Measurements from ENCODE around the gene RBMX. TPM values are rescaled to one million over a fixed set of nuclear protein-coding genes. Genes with fewer than 3 reads are reported as not detected.
A peak's percentile ranks its signal among the peaks of the same experiment; 100 is the strongest.

Gene RBMX
- total and polyA plus RNA-seq, 2 of the 13 experiments (the other 11 are each of a cell fraction or from before 2014, with no cell fraction given) = 114 to 254 TPM

- no peak for TF ChIP-seq TOE1 (CRISPR knock-in tag; IDR thresholded peaks at IDR 0.05)
- 0 out of 2 replicates have a peak, but pooled peaks have one; percentile 44 for TF ChIP-seq MAZ (IDR thresholded peaks at IDR 0.05; ENCODE audit: borderline replicate concordance, low read depth, low read length)
- TF ChIP-seq MAZ (CRISPR knock-in tag; IDR thresholded peaks at IDR 0.05; ENCODE audit: low read depth) = peak; percentile 44; the same call in 1 of the 2 replicates
- TF ChIP-seq SAFB2 (CRISPR knock-in tag; IDR thresholded peaks at IDR 0.05; ENCODE audit: borderline replicate concordance, low read depth) = no peak
- TF ChIP-seq HHEX (CRISPR knock-in tag; IDR thresholded peaks at IDR 0.05) = no peak
- no peak for TF ChIP-seq POGZ (CRISPR knock-in tag; IDR thresholded peaks at IDR 0.05)
- 0 out of 2 replicates have a peak, but pooled peaks have one; percentile 46 for TF ChIP-seq ZNF607 (CRISPR knock-in tag; IDR thresholded peaks at IDR 0.05; ENCODE audit: borderline replicate concordance)
- no peak for TF ChIP-seq MEIS1 (CRISPR knock-in tag; IDR thresholded peaks at IDR 0.05; ENCODE audit: borderline replicate concordance)
- TF ChIP-seq ESRRA (CRISPR knock-in tag; IDR thresholded peaks at IDR 0.05; ENCODE audit: low read depth) = no peak
- TF ChIP-seq IRX3 (CRISPR knock-in tag; IDR thresholded peaks at IDR 0.05; ENCODE audit: borderline replicate concordance, low read depth) = no peak
- TF ChIP-seq ZNF18 (CRISPR knock-in tag; IDR thresholded peaks at IDR 0.05; ENCODE audit: insufficient replicate concordance) = no peak
- TF ChIP-seq ZNF687 (CRISPR knock-in tag; IDR thresholded peaks at IDR 0.05) = peak; percentile 72
- TF ChIP-seq ZNF251 (CRISPR knock-in tag; IDR thresholded peaks at IDR 0.05) = no peak
- TF ChIP-seq ZNF430 (CRISPR knock-in tag; IDR thresholded peaks at IDR 0.05) = peak; percentile 68; the same call in 1 of the 2 replicates
- no peak for TF ChIP-seq ZKSCAN5 (CRISPR knock-in tag; IDR thresholded peaks at IDR 0.05)
- TF ChIP-seq PCBP2 (optimal IDR thresholded peaks at IDR 0.05; ENCODE audit: low read depth, low read length, poor library complexity, severe bottlenecking) = no peak
- no peak for TF ChIP-seq FOXA1 (IDR thresholded peaks at IDR 0.05)
- TF ChIP-seq FOXA1 (CRISPR knock-in tag; IDR thresholded peaks at IDR 0.05) = no peak
- TF ChIP-seq CREB1 (IDR thresholded peaks at IDR 0.05) = peak; percentile 35; the same call in 1 of the 2 replicates
- peak; percentile 78 for TF ChIP-seq CREB1 (CRISPR knock-in tag; IDR thresholded peaks at IDR 0.05)
- TF ChIP-seq E2F1 (CRISPR knock-in tag; IDR thresholded peaks at IDR 0.05) = peak; percentile 93
- no peak for TF ChIP-seq MAFK (conservative IDR thresholded peaks at IDR 0.05 in 1 of 2, IDR thresholded peaks at IDR 0.05 in 1 of 2; ENCODE audit: low read length in 2 of 2)
- TF ChIP-seq PHF20 (CRISPR knock-in tag; IDR thresholded peaks at IDR 0.05) = no peak; the same call in 1 of the 2 replicates
- TF ChIP-seq NFYB (CRISPR knock-in tag; IDR thresholded peaks at IDR 0.05) = peak; percentile 91
These were observed at the start of gene RBMX (continued) for GRCh38 chrX:136880452-136881013.

Data from HepG2 (cell line).